Fibroblast of villous mesenchyme (primary cell): ENCODE data around the gene DPEP1. TPM values are rescaled to one million over a fixed set of nuclear protein-coding genes. Genes with fewer than 3 reads are reported as not detected.
"Not testable (repeated sequence)": the region's sequence is repeated elsewhere in the genome, so short reads cannot be mapped to it uniquely, and the experiment has no call there.

Source experiments
- DNase-seq: peaks from one replicate; pipeline ENCODE4 v3.0.0-alpha.2; 2010; ENCODE audit warnings: low read depth
- H3K4me3 ChIP-seq: 2 replicates; pipeline ENCODE4 v1.5.1; 2011; ENCODE audit warnings: low read depth, mild to moderate bottlenecking, low read length
- total RNA-seq: library from RNA; depleted of rRNA; stranded (reverse); fragments of >200 nt; gene quantifications from 2 replicates; pipeline ENCODE4 v1.2.3, GENCODE V29; 2012
- TF ChIP-seq, protein P1 (sequence below): IDR thresholded peaks from 2 replicates; pipeline ENCODE4 v1.5.1; 2012; ENCODE audit warnings: low read depth, mild to moderate bottlenecking, low read length; ENCODE audit not compliant: insufficient read depth

The DPEP1 gene
- total RNA-seq, 1 donor, result not detected

DNA sequence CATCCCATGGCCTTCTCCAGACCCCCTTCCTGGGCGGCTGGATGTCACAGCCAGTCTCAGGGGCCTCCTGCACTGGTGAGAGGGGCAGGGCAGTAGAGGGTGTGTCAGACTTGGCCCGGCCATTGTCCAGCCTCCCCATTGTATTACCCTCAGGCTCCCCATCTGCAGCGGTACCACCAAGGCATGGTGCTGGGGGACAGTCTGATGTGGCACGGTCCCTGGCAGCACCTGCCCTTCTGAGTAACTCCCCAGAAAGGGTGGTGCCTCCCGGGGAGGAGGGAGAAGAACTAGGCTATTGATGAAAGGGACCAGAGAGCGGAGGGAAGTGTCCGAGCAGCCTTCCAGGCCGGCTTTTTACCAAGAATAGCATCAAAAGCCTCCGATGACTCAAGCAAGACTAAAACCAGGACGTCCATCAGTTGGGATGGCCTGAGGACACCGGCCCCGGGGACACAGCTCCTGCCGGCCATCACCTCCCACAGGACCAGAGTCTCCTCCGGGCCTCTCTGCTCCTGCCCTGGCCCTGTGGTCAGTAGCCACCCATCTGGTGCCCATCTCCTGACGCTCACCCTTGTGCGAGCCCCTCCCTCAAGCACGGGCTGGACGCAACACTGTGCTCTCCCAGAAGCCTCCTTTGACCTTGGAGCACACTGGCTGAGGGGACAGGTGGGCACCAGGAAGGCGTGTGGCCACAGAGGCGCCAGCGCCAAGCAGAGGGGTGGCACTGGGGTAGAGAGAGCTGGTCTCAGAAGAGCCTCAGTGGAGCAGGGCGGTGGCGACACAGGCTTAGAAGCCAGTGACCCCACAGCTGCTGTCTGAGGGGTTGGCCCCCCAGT, 43.7 kb upstream of the DPEP1 start:
- DNase-seq, result no peak
- TF ChIP-seq, protein P1, sequence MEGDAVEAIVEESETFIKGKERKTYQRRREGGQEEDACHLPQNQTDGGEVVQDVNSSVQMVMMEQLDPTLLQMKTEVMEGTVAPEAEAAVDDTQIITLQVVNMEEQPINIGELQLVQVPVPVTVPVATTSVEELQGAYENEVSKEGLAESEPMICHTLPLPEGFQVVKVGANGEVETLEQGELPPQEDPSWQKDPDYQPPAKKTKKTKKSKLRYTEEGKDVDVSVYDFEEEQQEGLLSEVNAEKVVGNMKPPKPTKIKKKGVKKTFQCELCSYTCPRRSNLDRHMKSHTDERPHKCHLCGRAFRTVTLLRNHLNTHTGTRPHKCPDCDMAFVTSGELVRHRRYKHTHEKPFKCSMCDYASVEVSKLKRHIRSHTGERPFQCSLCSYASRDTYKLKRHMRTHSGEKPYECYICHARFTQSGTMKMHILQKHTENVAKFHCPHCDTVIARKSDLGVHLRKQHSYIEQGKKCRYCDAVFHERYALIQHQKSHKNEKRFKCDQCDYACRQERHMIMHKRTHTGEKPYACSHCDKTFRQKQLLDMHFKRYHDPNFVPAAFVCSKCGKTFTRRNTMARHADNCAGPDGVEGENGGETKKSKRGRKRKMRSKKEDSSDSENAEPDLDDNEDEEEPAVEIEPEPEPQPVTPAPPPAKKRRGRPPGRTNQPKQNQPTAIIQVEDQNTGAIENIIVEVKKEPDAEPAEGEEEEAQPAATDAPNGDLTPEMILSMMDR, result no peak
- no peak overlapping the region for H3K4me3 ChIP-seq

DNA sequence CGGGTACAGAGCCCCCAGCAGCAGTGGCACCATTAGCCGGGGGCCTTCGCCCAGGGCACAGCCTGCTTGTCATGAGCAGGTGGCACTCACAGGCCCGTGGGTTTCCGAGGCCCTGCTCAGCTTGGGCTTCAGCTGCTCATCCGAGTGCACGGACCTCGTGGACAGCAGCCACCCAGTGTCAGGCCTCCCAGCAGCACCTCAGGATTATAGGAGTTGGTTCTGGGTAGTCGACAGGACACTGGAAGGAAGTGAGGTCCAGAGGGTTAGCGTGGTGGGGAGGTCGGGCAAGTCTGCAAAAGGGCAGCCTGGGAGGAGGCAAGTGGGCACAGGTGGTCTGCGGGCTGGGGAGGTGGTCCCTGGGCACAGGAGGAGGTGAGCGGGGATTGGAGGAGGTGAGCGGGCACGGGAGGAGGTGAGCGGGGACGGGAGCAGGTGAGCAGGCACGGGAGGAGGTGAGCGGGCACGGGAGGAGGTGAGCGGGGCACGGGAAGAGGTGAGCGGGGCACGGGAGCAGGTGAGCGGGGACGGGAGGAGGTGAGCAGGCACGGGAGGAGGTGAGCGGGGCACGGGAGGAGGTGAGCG, 43.0 kb upstream of the DPEP1 start:
- no peak for DNase-seq
- TF ChIP-seq, protein P1, result no peak
- no peak overlapping the region for H3K4me3 ChIP-seq

DNA sequence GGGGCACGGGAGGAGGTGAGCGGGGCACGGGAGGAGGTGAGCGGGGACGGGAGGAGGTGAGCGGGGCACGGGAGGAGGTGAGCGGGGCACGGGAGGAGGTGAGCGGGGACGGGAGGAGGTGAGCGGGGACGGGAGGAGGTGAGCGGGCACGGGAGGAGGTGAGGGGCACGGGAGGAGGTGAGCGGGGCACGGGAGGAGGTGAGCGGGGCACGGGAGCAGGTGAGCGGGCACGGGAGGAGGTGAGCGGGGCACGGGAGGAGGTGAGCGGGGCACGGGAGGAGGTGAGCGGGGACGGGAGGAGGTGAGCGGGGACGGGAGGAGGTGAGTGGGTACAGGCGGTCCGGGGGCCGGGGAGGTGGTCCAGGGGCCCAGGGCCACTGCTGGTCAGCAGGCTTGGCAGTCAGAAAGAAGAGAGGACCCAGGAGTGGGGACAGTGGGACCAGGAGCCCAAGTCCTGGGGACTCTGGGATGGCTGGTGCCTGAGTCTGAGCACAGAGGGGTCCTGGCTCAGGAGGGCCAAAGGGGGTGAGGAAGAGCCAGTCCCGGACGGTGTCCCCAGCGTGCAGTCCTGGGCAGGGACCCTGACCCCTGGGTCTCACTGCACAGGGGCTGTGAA, 42.4 kb upstream of the DPEP1 start:
- DNase-seq, H3K4me3 ChIP-seq: not testable (repeated sequence)

DNA sequence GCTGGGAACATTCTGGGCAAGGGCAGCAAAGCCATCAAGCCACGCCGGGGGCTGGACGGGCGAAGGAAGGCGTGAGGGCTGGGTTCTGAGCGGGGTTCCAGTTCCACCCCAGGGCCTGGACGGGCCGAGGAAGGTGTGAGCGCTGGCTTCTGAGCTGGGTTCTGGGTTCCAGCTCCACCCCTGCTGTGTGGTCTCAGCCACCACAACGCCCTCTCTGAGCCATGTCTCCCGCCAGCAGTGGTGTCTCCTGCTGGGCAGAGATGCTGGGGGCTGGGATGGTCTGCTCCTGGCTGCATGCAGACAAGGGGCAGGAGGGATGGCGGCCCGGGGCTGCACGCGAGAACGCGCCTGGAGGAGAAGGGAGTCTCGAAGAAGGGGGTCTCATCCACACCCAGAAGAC, 41.8 kb upstream of the DPEP1 start:
- DNase-seq, result no peak
- no peak overlapping the region for H3K4me3 ChIP-seq
- TF ChIP-seq, protein P1, result no peak

DNA sequence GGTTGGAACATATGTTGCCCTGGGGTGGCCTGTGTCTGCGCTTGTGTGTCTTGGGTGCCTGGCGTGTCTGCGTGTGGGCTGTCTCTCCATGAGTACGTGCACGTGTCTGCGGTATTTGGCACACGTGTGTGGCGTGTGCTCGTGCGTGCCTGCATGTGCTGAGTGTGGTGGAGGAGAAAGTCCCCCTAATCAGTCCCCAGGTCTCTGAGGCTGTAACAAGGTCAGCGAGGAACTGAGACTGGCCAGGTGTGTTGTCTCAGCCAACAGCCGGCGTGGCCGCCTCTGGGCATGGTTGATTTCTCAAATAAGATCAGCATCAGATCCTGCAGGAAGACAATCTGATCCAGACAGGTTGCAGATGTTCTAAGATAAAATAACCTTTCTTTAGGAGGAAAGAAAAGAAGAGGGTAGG, 41.4 kb upstream of the DPEP1 start:
- H3K4me3 ChIP-seq, result no peak overlapping the region
- TF ChIP-seq, protein P1, result no peak
- DNase-seq, result no peak

DNA sequence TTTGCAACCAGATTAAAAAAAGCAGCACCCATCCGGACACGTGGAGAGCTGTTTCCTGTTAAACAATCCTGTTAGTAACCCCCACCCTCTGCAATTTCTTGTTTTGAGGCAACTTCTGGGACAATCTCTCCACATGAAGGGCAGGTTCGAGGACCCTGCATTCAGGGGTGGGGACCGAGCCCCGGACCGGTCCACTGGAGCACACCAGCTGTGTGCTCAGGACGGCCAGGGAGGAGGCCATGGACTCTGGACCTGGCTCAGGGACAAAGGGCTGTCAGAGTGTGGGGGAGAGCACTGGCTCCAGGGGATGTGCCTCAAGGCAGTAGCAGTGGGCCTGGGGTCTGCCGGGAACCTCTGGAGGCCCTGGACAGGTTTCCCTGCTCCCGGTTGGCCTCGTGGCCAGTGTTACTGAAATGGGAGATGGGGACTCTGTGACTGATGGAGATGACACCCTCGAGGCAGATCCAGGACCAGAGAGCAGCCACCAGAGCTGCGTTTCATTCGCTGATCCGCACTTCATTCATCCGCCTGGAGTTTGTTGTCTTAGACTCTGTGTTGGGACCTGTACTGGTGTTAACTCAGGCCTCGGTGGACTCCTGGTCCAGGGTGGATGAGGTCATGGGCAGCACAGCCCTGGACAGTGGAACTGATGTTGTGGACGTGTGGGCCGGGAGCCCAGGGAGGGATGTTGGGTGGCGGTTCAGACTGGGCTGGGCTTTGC, 40.8 kb upstream of the DPEP1 start:
- DNase-seq, result no peak
- TF ChIP-seq, protein P1, result no peak
- H3K4me3 ChIP-seq, result no peak overlapping the region
